Mammary epithelial cell (primary cell): ENCODE data around the gene ATL2.
"Not testable (repeated sequence)": the region's sequence is repeated elsewhere in the genome, so short reads cannot be mapped to it uniquely, and the experiment has no call there.

Source experiments
- EZH2 ChIP-seq: IDR thresholded peaks from 2 replicates; pipeline ENCODE4 v1.6.1; 2012; ENCODE audit warnings: low read length, inconsistent platforms, borderline replicate concordance
- TF ChIP-seq, protein P1 (sequence below), 2 donors: IDR thresholded peaks in 1 of 2; conservative IDR thresholded peaks in 1 of 2; 2 replicates each; pipeline ENCODE4 v1.5.1; 2011 to 2012; ENCODE audit warnings: inconsistent platforms in 2 of 2, low read length in 2 of 2, mild to moderate bottlenecking in 2 of 2, control low read depth in 1 of 2, low read depth in 1 of 2; ENCODE audit not compliant: insufficient read depth in 1 of 2; ENCODE audit errors: extremely low read depth in 1 of 2

- TF ChIP-seq, protein P1, sequence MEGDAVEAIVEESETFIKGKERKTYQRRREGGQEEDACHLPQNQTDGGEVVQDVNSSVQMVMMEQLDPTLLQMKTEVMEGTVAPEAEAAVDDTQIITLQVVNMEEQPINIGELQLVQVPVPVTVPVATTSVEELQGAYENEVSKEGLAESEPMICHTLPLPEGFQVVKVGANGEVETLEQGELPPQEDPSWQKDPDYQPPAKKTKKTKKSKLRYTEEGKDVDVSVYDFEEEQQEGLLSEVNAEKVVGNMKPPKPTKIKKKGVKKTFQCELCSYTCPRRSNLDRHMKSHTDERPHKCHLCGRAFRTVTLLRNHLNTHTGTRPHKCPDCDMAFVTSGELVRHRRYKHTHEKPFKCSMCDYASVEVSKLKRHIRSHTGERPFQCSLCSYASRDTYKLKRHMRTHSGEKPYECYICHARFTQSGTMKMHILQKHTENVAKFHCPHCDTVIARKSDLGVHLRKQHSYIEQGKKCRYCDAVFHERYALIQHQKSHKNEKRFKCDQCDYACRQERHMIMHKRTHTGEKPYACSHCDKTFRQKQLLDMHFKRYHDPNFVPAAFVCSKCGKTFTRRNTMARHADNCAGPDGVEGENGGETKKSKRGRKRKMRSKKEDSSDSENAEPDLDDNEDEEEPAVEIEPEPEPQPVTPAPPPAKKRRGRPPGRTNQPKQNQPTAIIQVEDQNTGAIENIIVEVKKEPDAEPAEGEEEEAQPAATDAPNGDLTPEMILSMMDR (conservative IDR thresholded peaks at IDR 0.05 in 1 of 2, IDR thresholded peaks at IDR 0.05 in 1 of 2; ENCODE audit: extremely low read depth in 1 of 2, insufficient read depth in 1 of 2, low read depth in 1 of 2, low read length in 2 of 2): not testable (repeated sequence)
- not testable (repeated sequence) for TF ChIP-seq EZH2
Observed at GRCh38 chr2:38412235-38412871, 35.3 kb upstream of the ATL2 start.
